Smooth muscle cell of the coronary artery (primary cell): ENCODE data around the gene CHMP4B. TPM values are rescaled to one million over a fixed set of nuclear protein-coding genes. Genes with fewer than 3 reads are reported as not detected.

ENCODE experiments used
- total RNA-seq: library from RNA; depleted of rRNA; stranded (reverse); fragments of >200 nt; gene quantifications from 2 replicates; pipeline ENCODE4 v1.2.3, GENCODE V29; 2014; ENCODE audit warnings: low replicate concordance

The CHMP4B gene, protein sequence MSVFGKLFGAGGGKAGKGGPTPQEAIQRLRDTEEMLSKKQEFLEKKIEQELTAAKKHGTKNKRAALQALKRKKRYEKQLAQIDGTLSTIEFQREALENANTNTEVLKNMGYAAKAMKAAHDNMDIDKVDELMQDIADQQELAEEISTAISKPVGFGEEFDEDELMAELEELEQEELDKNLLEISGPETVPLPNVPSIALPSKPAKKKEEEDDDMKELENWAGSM
- 32.1 and 38.7 TPM in 2 replicates for total RNA-seq

DNA sequence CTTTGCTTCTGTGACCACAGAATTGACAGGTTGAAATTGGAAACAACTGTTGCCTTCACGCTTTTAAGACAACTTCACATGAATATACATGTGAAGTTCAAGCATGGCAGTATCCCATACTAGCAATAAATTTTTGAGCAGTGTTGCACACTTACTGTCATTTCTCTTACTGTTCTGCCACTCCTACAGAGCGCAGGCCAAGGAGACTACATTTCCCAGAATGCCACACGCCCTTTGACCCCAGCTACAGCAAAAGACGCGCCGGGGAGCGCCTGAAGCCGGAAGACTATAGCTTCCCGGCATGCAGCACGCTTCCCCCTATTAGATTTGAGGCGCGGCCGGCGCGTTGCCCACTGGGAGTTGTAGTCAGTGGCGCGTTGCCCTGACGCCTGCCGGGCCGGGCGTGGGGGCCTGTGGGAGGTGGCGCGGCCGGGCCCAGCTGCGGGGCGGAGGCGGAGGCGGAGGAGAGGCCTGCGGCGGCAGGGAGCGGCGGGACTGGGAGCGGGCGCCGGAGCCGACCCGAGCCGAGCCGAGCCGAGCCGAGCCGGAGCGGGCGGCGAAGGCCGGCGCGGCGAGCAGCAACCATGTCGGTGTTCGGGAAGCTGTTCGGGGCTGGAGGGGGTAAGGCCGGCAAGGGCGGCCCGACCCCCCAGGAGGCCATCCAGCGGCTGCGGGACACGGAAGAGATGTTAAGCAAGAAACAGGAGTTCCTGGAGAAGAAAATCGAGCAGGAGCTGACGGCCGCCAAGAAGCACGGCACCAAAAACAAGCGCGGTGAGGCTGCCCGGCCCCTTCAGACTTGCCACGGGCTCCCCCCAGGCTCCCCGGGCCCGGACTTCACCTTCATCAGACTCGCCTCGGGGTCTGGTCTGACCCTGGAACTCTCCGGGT is at the start of gene CHMP4B:
TSS of gene CHMP4B (plus strand) at position 464 of the 891 bp plus-strand sequence. CDS start at position 585, 121 bp downstream.

Other genes with a start within 250 kb of the CHMP4B start
- 0.15 TPM in 1 of 2 replicates, not detected in the other for gene C20orf144, start 149.0 kb upstream of the CHMP4B start, total RNA-seq
- 1.5 and 2.8 TPM in 2 replicates for gene ACTL10, start 144.4 kb upstream of the CHMP4B start, total RNA-seq
- gene NECAB3, start 136.9 kb upstream of the CHMP4B start, total RNA-seq: 19.1 and 24.5 TPM in 2 replicates
- 1.5 and 4.4 TPM in 2 replicates for gene E2F1, start 125.0 kb upstream of the CHMP4B start, total RNA-seq
- gene PXMP4, start 91.0 kb upstream of the CHMP4B start, total RNA-seq: 4.5 and 9.1 TPM in 2 replicates
- 0.75 and 1.1 TPM in 2 replicates for gene ZNF341, start 79.4 kb upstream of the CHMP4B start, total RNA-seq
- 40.8 and 76.9 TPM in 2 replicates for gene RALY, start 182.6 kb downstream of the CHMP4B start, total RNA-seq